HL-60 (cell line): ENCODE measurements around the gene PTPRK.

Experiments
- CTCF ChIP-seq: IDR thresholded peaks from one replicate; pipeline ENCODE4 v1.5.1; 2011; ENCODE audit warnings: low read length, control low read depth, inconsistent platforms; ENCODE audit not compliant: insufficient read depth
- GABPA ChIP-seq: IDR thresholded peaks from 2 replicates; pipeline ENCODE4 v1.6.1; 2012; ENCODE audit warnings: low read depth
- POLR2AphosphoS5 ChIP-seq: IDR thresholded peaks from 2 replicates; pipeline ENCODE4 v1.6.1; 2012; ENCODE audit warnings: low read depth
- REST ChIP-seq: IDR thresholded peaks from 2 replicates; pipeline ENCODE4 v1.6.1; 2012; ENCODE audit warnings: low read depth; ENCODE audit not compliant: insufficient replicate concordance
- SPI1 ChIP-seq: IDR thresholded peaks from 2 replicates; pipeline ENCODE4 v1.6.1; 2012; ENCODE audit warnings: low read depth, mild to moderate bottlenecking, borderline replicate concordance

GRCh38 chr6:128063850-128064539 lies 456.4 kb downstream of the PTPRK start:
- no peak for TF ChIP-seq CTCF
- no peak for TF ChIP-seq REST
- no peak for TF ChIP-seq POLR2AphosphoS5
- no peak for TF ChIP-seq GABPA
- no peak for TF ChIP-seq SPI1
